Loucy (cell line): ENCODE data around the gene MED13.

Experiments used
- H2AFZ ChIP-seq: fragments of 200-600 bp; sonication (generic); 2 replicates; pipeline ENCODE4 v1.6.0; 2016; ENCODE audit warnings: antibody characterized with exemption, mild to moderate bottlenecking, low read length, moderate library complexity
- H3F3A ChIP-seq: fragments of 200-600 bp; 2 replicates; pipeline ENCODE4 v1.6.0; 2016; ENCODE audit warnings: antibody characterized with exemption, low read depth, mild to moderate bottlenecking
- H3K27me3 ChIP-seq: fragments of 200-600 bp; sonication (generic); 2 replicates; pipeline ENCODE4 v1.6.1; 2014; ENCODE audit warnings: low read length, mild to moderate bottlenecking; ENCODE audit not compliant: insufficient read depth, poor library complexity, severe bottlenecking
- H3K36me3 ChIP-seq: fragments of 200-600 bp; sonication (generic); 2 replicates; pipeline ENCODE4 v1.6.1; 2016; ENCODE audit warnings: low read length; ENCODE audit not compliant: insufficient read depth
- H3K4me1 ChIP-seq: fragments of 200-600 bp; sonication (generic); 2 replicates; pipeline ENCODE4 v1.5.1; 2014; ENCODE audit warnings: low read length, mild to moderate bottlenecking; ENCODE audit not compliant: insufficient read depth, poor library complexity, severe bottlenecking
- H3K4me2 ChIP-seq: fragments of 200-600 bp; sonication (generic); 2 replicates; pipeline ENCODE4 v1.6.0; 2014; ENCODE audit warnings: antibody characterized with exemption, low read length, low read depth, mild to moderate bottlenecking; ENCODE audit not compliant: poor library complexity, severe bottlenecking
- H3K4me3 ChIP-seq: fragments of 200-600 bp; sonication (generic); 2 replicates; pipeline ENCODE4 v1.5.1; 2014; ENCODE audit warnings: low read length, mild to moderate bottlenecking, mixed read lengths; ENCODE audit not compliant: poor library complexity, severe bottlenecking
- H3K79me2 ChIP-seq: fragments of 200-600 bp; sonication (generic); 2 replicates; pipeline ENCODE4 v1.6.1; 2014; ENCODE audit warnings: low read length; ENCODE audit not compliant: insufficient read depth
- H3K9ac ChIP-seq: fragments of 200-600 bp; sonication (generic); 2 replicates; pipeline ENCODE4 v1.6.0; 2014; ENCODE audit warnings: mild to moderate bottlenecking, low read depth, low read length, moderate library complexity; ENCODE audit not compliant: poor library complexity, severe bottlenecking
- H3K9me2 ChIP-seq: fragments of 200-600 bp; sonication (generic); replicated peaks from 2 replicates; pipeline ENCODE4 v1.6.1; 2016; ENCODE audit warnings: low read depth, low read length, mixed read lengths
- H3K9me3 ChIP-seq: fragments of 200-600 bp; sonication (generic); 2 replicates; pipeline ENCODE4 v1.6.1; 2014; ENCODE audit warnings: mild to moderate bottlenecking, antibody characterized with exemption, low read length, low read depth; ENCODE audit not compliant: insufficient read depth
- H4K20me1 ChIP-seq: fragments of 200-600 bp; sonication (generic); 2 replicates; pipeline ENCODE4 v1.6.0; 2014; ENCODE audit warnings: antibody characterized with exemption, low read length, mild to moderate bottlenecking; ENCODE audit not compliant: insufficient read depth, poor library complexity, severe bottlenecking
- CTCF ChIP-seq: fragments of 200-600 bp; sonication (generic); conservative IDR thresholded peaks from 2 replicates; pipeline ENCODE4 v1.5.1; 2014; ENCODE audit warnings: mild to moderate bottlenecking, antibody characterized with exemption, low read length
- EZH2phosphoT487 ChIP-seq: fragments of 200-600 bp; IDR thresholded peaks from 2 replicates; pipeline ENCODE4 v1.6.1; 2018; ENCODE audit warnings: antibody characterized with exemption, mild to moderate bottlenecking, moderate library complexity, borderline replicate concordance

Gene MED13

GRCh38 chr17:62017912-62018311 is 47.2 kb downstream of the MED13 start:
- Histone ChIP-seq H3K9me2 (no peaks in the 10 kb centered on the region), H3K4me2 (no peak overlapping the region), H3K27me3 (no peaks in the 10 kb centered on the region), H3K4me1 (no peaks in the 10 kb centered on the region), H3F3A (no peaks in the 10 kb centered on the region), H2AFZ (no peak overlapping the region), H4K20me1 (peaks cover 21% of the 10 kb centered on the region), H3K9ac (no peak overlapping the region), H3K79me2 (peaks cover 11% of the 10 kb centered on the region; the same call in 1 of the 2 replicates), H3K4me3 (no peak overlapping the region), H3K36me3 (peaks cover 60% of the 10 kb centered on the region), H3K9me3 (no peaks in the 10 kb centered on the region)
- TF ChIP-seq EZH2phosphoT487: no peak
- TF ChIP-seq CTCF: no peak

- Histone ChIP-seq H3F3A (no peaks in the 10 kb centered on the region), H3K4me3 (no peak overlapping the region), H4K20me1 (peaks cover 21% of the 10 kb centered on the region), H3K79me2 (peaks cover 11% of the 10 kb centered on the region; the same call in 1 of the 2 replicates), H3K4me1 (no peaks in the 10 kb centered on the region), H3K4me2 (no peak overlapping the region), H3K9me2 (no peaks in the 10 kb centered on the region), H3K9me3 (no peaks in the 10 kb centered on the region), H3K27me3 (no peaks in the 10 kb centered on the region), H3K36me3 (peaks cover 60% of the 10 kb centered on the region), H2AFZ (no peak overlapping the region), H3K9ac (no peak overlapping the region)
- TF ChIP-seq CTCF: no peak
- no peak for TF ChIP-seq EZH2phosphoT487
Observed at GRCh38 chr17:62017496-62017895, 47.6 kb downstream of the MED13 start.

GRCh38 chr17:62014526-62014925 is 50.6 kb downstream of the MED13 start:
- Histone ChIP-seq H2AFZ (no peak overlapping the region), H3K4me3 (no peak overlapping the region), H3K4me2 (no peak overlapping the region), H4K20me1 (peaks cover 26% of the 10 kb centered on the region), H3K9me2 (no peaks in the 10 kb centered on the region), H3F3A (no peaks in the 10 kb centered on the region), H3K27me3 (no peaks in the 10 kb centered on the region), H3K9me3 (no peaks in the 10 kb centered on the region), H3K79me2 (peaks cover 11% of the 10 kb centered on the region; the same call in 1 of the 2 replicates), H3K4me1 (no peaks in the 10 kb centered on the region), H3K9ac (no peak overlapping the region), H3K36me3 (peaks cover 70% of the 10 kb centered on the region)
- no peak for TF ChIP-seq CTCF
- no peak for TF ChIP-seq EZH2phosphoT487
